ENCODE data around the gene BRI3BP.

DNA sequence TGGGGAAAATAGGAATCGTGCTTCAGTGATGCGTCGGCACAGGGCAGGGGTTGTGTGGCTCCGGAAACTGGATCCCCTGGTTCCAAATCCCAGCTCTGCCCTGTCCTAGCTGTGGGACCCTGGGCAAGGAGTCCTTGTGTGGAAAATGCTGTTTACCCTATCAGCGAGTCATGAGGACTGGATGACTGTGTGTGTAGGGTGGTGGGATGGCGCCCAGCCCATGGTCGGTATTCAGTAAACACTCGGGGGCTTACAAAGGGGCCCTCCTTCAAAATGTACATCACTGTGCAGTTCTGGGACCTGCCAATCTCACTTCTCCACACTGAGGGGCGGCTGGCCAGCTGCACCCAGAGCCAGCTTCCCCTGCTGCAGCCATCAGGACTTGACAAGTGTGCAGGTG is 24.4 kb downstream of the BRI3BP start:
- TF ChIP-seq, protein P1, sequence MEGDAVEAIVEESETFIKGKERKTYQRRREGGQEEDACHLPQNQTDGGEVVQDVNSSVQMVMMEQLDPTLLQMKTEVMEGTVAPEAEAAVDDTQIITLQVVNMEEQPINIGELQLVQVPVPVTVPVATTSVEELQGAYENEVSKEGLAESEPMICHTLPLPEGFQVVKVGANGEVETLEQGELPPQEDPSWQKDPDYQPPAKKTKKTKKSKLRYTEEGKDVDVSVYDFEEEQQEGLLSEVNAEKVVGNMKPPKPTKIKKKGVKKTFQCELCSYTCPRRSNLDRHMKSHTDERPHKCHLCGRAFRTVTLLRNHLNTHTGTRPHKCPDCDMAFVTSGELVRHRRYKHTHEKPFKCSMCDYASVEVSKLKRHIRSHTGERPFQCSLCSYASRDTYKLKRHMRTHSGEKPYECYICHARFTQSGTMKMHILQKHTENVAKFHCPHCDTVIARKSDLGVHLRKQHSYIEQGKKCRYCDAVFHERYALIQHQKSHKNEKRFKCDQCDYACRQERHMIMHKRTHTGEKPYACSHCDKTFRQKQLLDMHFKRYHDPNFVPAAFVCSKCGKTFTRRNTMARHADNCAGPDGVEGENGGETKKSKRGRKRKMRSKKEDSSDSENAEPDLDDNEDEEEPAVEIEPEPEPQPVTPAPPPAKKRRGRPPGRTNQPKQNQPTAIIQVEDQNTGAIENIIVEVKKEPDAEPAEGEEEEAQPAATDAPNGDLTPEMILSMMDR (IDR thresholded peaks at IDR 0.05), result no peak
- TF ChIP-seq POLR2A (IDR thresholded peaks at IDR 0.05), result no peak
